Esophagus squamous epithelium (tissue), 5 donors: ENCODE measurements around the gene ENTR1. TPM values are rescaled to one million over a fixed set of nuclear protein-coding genes. Genes with fewer than 3 reads are reported as not detected.
A peak's percentile ranks its signal among the peaks of the same experiment; 100 is the strongest.

Source experiments
- DNase-seq: peaks from one replicate; lab custom pipeline; 2025; lab: John Stamatoyannopoulos, UW
- H3K27ac ChIP-seq, 4 donors: fragments of 200-600 bp; sonication (generic); one replicate each; pipeline ENCODE4 v1.5.1; 2016 to 2019; ENCODE audit warnings: mild to moderate bottlenecking in 1 of 4
- H3K27me3 ChIP-seq, 4 donors: fragments of 200-600 bp; sonication (generic); 1 replicate in 3 of 4; 2 replicates in 1 of 4; pipeline versions ENCODE4 v1.5.1 to v1.6.0; 2017 to 2021; ENCODE audit warnings: antibody characterized with exemption in 1 of 4
- H3K36me3 ChIP-seq, 3 donors: fragments of 200-600 bp; sonication (generic); one replicate each; pipeline ENCODE4 v1.5.1; 2016 to 2019
- H3K4me1 ChIP-seq, 3 donors: fragments of 200-600 bp; sonication (generic); one replicate each; pipeline ENCODE4 v1.5.1; 2017 to 2019
- H3K4me3 ChIP-seq, 4 donors: fragments of 200-600 bp; sonication (generic); 1 replicate in 3 of 4; 2 replicates in 1 of 4; pipeline ENCODE4 v1.5.1; 2016 to 2019; ENCODE audit warnings: mild to moderate bottlenecking in 2 of 4, moderate library complexity in 1 of 4
- H3K9me3 ChIP-seq, 3 donors: fragments of 200-600 bp; sonication (generic); one replicate each; pipeline ENCODE4 v1.5.1; 2016 to 2019
- CTCF ChIP-seq, 6 experiments: fragments of 450-650 bp in 4 of 6; fragments of 200-600 bp in 2 of 6; sonication (generic) in 2 of 6; IDR thresholded peaks; one replicate each; pipeline ENCODE4 v1.5.1; 2016 to 2019; ENCODE audit warnings: antibody characterized with exemption in 6 of 6, mild to moderate bottlenecking in 4 of 6, moderate library complexity in 4 of 6
- POLR2A ChIP-seq, 4 donors: fragments of 450-650 bp; IDR thresholded peaks; one replicate each; pipeline ENCODE4 v1.6.1; 2017; ENCODE audit warnings: antibody characterized with exemption in 4 of 4, mild to moderate bottlenecking in 4 of 4, moderate library complexity in 3 of 4
- WGBS, 2 donors: methylation state at CpG; one replicate each; pipeline ENCODE4 v1.1.5; 2018; 5-methylcytosine and 5-hydroxymethylcytosine counted together
- intact Hi-C: fragments of 100-400 bp; cut with DNase I; formaldehyde crosslinking; loops from one replicate; pipeline ENCODE4 v1.15.0; 2022
- total RNA-seq, 4 donors: library from RNA; depleted of rRNA; stranded (reverse); fragments of >200 nt; gene quantifications; one replicate each; pipeline ENCODE4 v1.1.0, GENCODE V29; 2016
- donor health status: DM: yes; HTN: yes; CAD: no.

Gene ENTR1
- total RNA-seq, 4 donors from 2014 or later, result 24.3 to 31.9 (median 28.2) TPM

GRCh38 chr9:136363106-136363948, 47.1 kb downstream of the ENTR1 start, which contains the start of gene DNLZ:
DNLZ (minus strand) TSS chr9:136363744; CDS start chr9:136363714, 30 bp downstream.
- H3K4me3 ChIP-seq, result peak within 1 kb of the TSS; percentile 80 to 98 (median 92)

GRCh38 chr9:136362450-136362784, 48.0 kb downstream of the ENTR1 start:
- DNase-seq, result no peak
- Histone ChIP-seq H3K4me1 (peaks cover 16 to 48% (median 19%) of the 10 kb centered on the region in 3 donors), H3K36me3 (peaks cover 0 to 7% (median 0%) of the 10 kb centered on the region in 3 donors), H3K4me3 (no peak overlapping the region), H3K9me3 (no peaks in the 10 kb centered on the region), H3K27me3 (peaks cover 0 to 18% (median 0%) of the 10 kb centered on the region in 4 donors), H3K27ac (peak overlapping the region; percentile 36 to 99 (median 92))
- no peak for TF ChIP-seq CTCF (IDR thresholded peaks at IDR 0.05)
- no peak for TF ChIP-seq POLR2A (IDR thresholded peaks at IDR 0.05)
- intact Hi-C loops, result no loop called here
- WGBS, 2 donors, result 100% methylated on average over 1 of the region's 6 CpGs

More at GRCh38 chr9:136363106-136363948, 47.1 kb downstream of the ENTR1 start, which contains the start of gene DNLZ:
- peak; percentile 69 for DNase-seq
- Histone ChIP-seq H3K4me1 (peaks cover 16 to 48% (median 19%) of the 10 kb centered on the region in 3 donors), H3K27ac (peak within 1 kb of the TSS; percentile 90 to 99 (median 95)), H3K9me3 (no peaks in the 10 kb centered on the region), H3K36me3 (peaks cover 0 to under 1% (median 0%) of the 10 kb centered on the region in 3 donors), H3K27me3 (peaks cover 0 to 18% (median 0%) of the 10 kb centered on the region in 4 donors)
- peak in 3 of 4 donors; percentile 40 to 82 (median 66) for TF ChIP-seq POLR2A (IDR thresholded peaks at IDR 0.05)
- TF ChIP-seq CTCF (IDR thresholded peaks at IDR 0.05), result peak; percentile 95 to 100 (median 99)
- WGBS, 2 donors, result 1% methylated on average over 22 of the region's 97 CpGs; no CpG with 5 or more reads in 1 of the 2 donors
- intact Hi-C loops, result no loop called here

- Histone ChIP-seq H3K9me3 (no peaks in the 10 kb centered on the region), H3K4me3 (no peak overlapping the region), H3K36me3 (peaks cover 0 to 12% (median 0%) of the 10 kb centered on the region in 3 donors), H3K27me3 (peaks cover 0 to 18% (median 0%) of the 10 kb centered on the region in 4 donors), H3K27ac (peak overlapping the region in 2 of 4 donors; percentile 90 to 99), H3K4me1 (peaks cover 16 to 48% (median 19%) of the 10 kb centered on the region in 3 donors)
- DNase-seq, result no peak
- WGBS, 2 donors, result 77 to 87% methylated on average over 6 to 12 of the region's 26 CpGs
- TF ChIP-seq POLR2A (IDR thresholded peaks at IDR 0.05), result no peak
- no peak for TF ChIP-seq CTCF (IDR thresholded peaks at IDR 0.05)
- intact Hi-C loops, result no loop called here
Observed at GRCh38 chr9:136361754-136362449, 48.5 kb downstream of the ENTR1 start.

GRCh38 chr9:136361047-136361753, 49.2 kb downstream of the ENTR1 start:
- Histone ChIP-seq H3K27me3 (peaks cover 0 to 18% (median 0%) of the 10 kb centered on the region in 4 donors), H3K9me3 (no peaks in the 10 kb centered on the region), H3K36me3 (peaks cover 0 to 16% (median 0%) of the 10 kb centered on the region in 3 donors), H3K4me3 (no peak overlapping the region), H3K4me1 (peaks cover 16 to 48% (median 19%) of the 10 kb centered on the region in 3 donors), H3K27ac (peak overlapping the region in 3 of 4 donors; percentile 11 to 99 (median 31))
- 50 to 59% methylated on average over 2 to 18 of the region's 43 CpGs for WGBS, 2 donors
- DNase-seq, result no peak
- intact Hi-C loops, result no loop called here
- no peak for TF ChIP-seq CTCF (IDR thresholded peaks at IDR 0.05)
- TF ChIP-seq POLR2A (IDR thresholded peaks at IDR 0.05), result no peak
